Stimulated activated CD4-positive, alpha-beta T cell treated with anti-CD3 and anti-CD28 coated beads, Interleukin-1b, Interleukin-23, amount 100 ng/mL, for 48 hours (primary cell): ENCODE results near the gene SEBOX.
"Not testable (repeated sequence)": the region's sequence is repeated elsewhere in the genome, so short reads cannot be mapped to it uniquely, and the experiment has no call there.

ENCODE experiments used
- DNase-seq: peaks from one replicate; pipeline ENCODE4 v3.0.0-alpha.2; 2020

The SEBOX gene

GRCh38 chr17:28367641-28368305 lies 2.8 kb upstream of the SEBOX start:
- no peak for DNase-seq

- no peak for DNase-seq
Measured at GRCh38 chr17:28366605-28367004, 1.6 kb upstream of the SEBOX start.

- no peak for DNase-seq
Measured at GRCh38 chr17:28365487-28365886, 488 bp upstream of the SEBOX start.

- no peak for DNase-seq
Measured at GRCh38 chr17:28363776-28364650, 986 bp downstream of the SEBOX start.

- no peak for DNase-seq
Measured at GRCh38 chr17:28363186-28363585, 1.8 kb downstream of the SEBOX start.

- DNase-seq = no peak
Measured at GRCh38 chr17:28357901-28358197, 7.2 kb downstream of the SEBOX start.

GRCh38 chr17:28357061-28357900 lies 7.7 kb downstream of the SEBOX start, which contains the start of gene POLDIP2:
POLDIP2 (minus strand) TSS chr17:28357527; CDS start chr17:28357448, 79 bp downstream.
- DNase-seq = peak; percentile 96

GRCh38 chr17:28350271-28350670 lies 14.7 kb downstream of the SEBOX start:
- DNase-seq = no peak

DNA sequence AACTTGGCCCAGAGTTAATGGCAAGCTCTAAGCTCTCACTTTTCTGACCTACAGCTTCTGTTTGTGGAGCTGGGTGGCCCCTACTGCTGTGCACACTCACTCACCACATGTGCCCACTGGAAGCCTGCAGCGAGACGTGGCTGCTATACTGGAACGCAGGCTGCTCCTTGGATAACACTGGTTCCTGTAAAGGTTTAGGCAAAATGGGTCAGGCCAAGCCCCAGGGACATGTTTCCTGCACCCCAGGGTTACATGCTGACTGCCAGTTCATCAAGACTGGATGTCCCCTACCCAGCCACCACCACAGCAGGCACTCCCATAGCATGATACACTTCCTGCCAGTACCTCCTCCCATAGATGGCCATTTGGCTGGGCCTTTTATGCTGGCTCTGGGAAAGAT lies 16.0 kb downstream of the SEBOX start:
- DNase-seq = no peak

GRCh38 chr17:28347261-28347891 lies 17.6 kb downstream of the SEBOX start:
- no peak for DNase-seq

- no peak for DNase-seq
Measured at GRCh38 chr17:28346746-28347246, 18.2 kb downstream of the SEBOX start.

- DNase-seq = no peak
Measured at GRCh38 chr17:28346199-28346580, 18.8 kb downstream of the SEBOX start.

GRCh38 chr17:28345419-28346198 lies 19.4 kb downstream of the SEBOX start:
- no peak for DNase-seq

- DNase-seq = no peak
Measured at GRCh38 chr17:28344435-28344901, 20.5 kb downstream of the SEBOX start.

GRCh38 chr17:28344011-28344410 lies 21.0 kb downstream of the SEBOX start:
- DNase-seq = no peak

DNA sequence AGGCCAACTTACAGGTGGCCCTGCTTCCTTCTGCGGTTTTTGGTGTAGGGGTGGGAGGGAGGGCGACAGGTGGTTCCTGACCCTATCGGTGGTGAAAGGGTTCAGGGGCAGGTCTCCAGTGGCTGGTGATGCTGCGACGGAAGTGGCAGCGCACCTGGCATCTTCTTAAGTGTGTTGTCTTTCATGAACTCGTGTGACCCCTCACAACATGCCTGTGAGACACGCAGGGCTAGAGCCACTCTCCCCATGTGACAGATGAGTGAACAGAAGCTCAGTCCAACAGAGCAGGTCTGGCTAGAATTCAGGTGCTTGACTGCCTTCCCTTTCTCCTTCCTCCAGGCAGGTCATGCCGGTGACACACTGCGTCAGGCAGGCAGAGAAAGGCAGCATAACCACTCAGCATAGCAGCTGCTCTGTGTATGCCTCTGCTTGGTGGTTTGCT lies 21.5 kb downstream of the SEBOX start:
- DNase-seq = no peak

GRCh38 chr17:28342313-28342712 lies 22.7 kb downstream of the SEBOX start:
- no peak for DNase-seq

DNA sequence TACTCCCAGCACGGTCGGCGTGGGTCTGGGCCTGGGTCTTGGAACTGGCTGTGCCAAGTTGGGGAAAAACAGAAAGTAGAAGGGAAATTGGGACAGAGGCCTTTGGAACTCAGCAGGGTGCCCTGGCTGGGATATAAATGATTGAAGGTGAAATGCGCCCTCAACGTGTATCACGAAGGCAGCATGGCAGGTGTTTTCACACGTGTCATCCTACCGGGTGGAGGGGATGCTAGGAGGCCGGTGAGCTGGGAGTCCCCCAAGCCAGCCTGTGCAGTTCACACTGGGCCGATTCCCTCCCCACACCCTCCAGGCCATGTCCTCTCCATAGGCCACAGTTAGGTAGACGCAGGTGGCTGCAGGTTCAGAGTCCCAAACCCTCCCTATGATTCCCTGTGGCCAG lies 23.5 kb downstream of the SEBOX start:
- no peak for DNase-seq

DNA sequence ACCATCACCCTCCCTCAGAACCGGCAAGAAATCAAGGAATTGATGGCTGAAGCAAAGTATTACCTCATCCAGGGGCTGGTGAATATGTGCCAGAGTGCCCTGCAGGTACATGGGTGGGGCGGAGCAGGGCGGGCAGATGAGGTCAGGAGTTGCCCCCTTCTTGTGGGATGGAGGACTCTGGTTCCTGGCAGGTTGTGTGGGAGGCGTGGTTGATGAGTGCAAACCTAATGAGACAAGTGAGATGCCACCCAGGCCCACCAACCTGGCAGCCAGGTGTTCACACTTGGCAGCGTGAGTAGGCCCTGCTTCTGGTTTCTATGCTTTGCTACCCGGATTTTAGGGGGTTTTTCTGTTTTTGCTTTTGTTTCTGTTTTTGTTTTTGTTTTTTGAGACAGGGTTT lies 24.6 kb downstream of the SEBOX start:
- no peak for DNase-seq

- DNase-seq = no peak
Measured at GRCh38 chr17:28339431-28339830, 25.6 kb downstream of the SEBOX start.

DNA sequence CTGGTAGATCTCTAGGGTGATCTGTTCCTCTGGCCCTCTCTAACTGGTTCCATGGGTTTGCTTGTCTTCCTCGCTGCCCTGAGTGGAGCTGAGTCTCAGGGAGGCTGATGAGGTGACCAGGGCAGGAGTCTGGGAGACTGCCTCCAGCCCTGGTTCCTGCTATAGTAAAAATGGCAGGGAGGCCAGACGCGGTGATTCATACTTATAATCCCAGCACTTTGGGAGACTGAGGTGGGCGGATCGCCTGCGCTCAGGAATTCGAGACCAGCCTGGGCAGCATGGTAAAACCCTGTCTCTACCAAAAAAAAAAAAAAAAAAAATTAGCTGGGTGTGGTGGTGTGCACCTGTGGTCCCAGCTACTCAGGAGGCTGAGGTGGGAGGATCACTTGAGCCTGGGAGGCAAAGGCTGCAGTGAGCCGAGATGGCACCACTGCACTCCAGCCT lies 26.2 kb downstream of the SEBOX start:
- not testable (repeated sequence) for DNase-seq
